SK-N-SH (cell line): ENCODE measurements around the gene CFAP97. TPM values are rescaled to one million over a fixed set of nuclear protein-coding genes. Genes with fewer than 3 reads are reported as not detected.
A peak's percentile ranks its signal among the peaks of the same experiment; 100 is the strongest.

Source experiments
- CTCF ChIA-PET: fragments of 300-600, 350-600 bp; formaldehyde crosslinking; extraction: SDS; loops from one replicate; lab custom pipeline; 2021; lab: Yijun Ruan, JAX
- POLR2A ChIA-PET: fragments of 350-600 bp; sonication (Branson Sonifier 250); formaldehyde crosslinking; extraction: SDS; loops from one replicate; lab custom pipeline; 2020; ENCODE audit warnings: antibody characterized with exemption, inconsistent platforms; lab: Yijun Ruan, JAX
- DNase-seq: peaks from one replicate; pipeline ENCODE4 v3.0.0; 2012
- H2AFZ ChIP-seq: fragments of 200-600 bp; sonication (generic); 2 replicates; pipeline ENCODE4 v1.8.1; 2016; ENCODE audit warnings: antibody characterized with exemption, mild to moderate bottlenecking, low read depth
- H3F3A ChIP-seq: fragments of 200-600 bp; sonication (generic); replicated peaks from 2 replicates; pipeline ENCODE3; 2016; ENCODE audit warnings: antibody characterized with exemption, mild to moderate bottlenecking; ENCODE audit not compliant: insufficient read depth
- H3K27ac ChIP-seq, 2 experiments: fragments of 200-500 bp in 1 of 2; fragments of 200-600 bp in 1 of 2; sonication (Bioruptor generic) in 1 of 2; sonication (generic), shearing (Covaris generic) in 1 of 2; 2 replicates each; pipeline versions ENCODE4 v1.5.1 to v1.6.1; 2014 to 2016; ENCODE audit warnings: low read depth in 2 of 2, inconsistent platforms in 1 of 2, low read length in 1 of 2, mild to moderate bottlenecking in 1 of 2, mixed read lengths in 1 of 2
- H3K27me3 ChIP-seq: fragments of 200-600 bp; sonication (generic), shearing (Covaris generic); 2 replicates; pipeline ENCODE4 v1.6.1; 2016; ENCODE audit warnings: mixed run types; ENCODE audit not compliant: insufficient read depth
- H3K36me3 ChIP-seq, 2 experiments: fragments of 200-500 bp in 1 of 2; fragments of 200-600 bp in 1 of 2; sonication (Bioruptor generic) in 1 of 2; sonication (generic) in 1 of 2; replicated peaks in 1 of 2; 2 replicates each; pipeline versions ENCODE3 to v1.5.1; 2014 to 2016; ENCODE audit warnings: low read length in 1 of 2, mild to moderate bottlenecking in 1 of 2; ENCODE audit not compliant: insufficient read depth in 2 of 2, control insufficient read depth in 1 of 2
- H3K4me1 ChIP-seq, 2 experiments: fragments of 200-500 bp in 1 of 2; fragments of 200-600 bp in 1 of 2; sonication (Bioruptor generic) in 1 of 2; sonication (generic), shearing (Covaris generic) in 1 of 2; 2 replicates each; pipeline versions ENCODE4 v1.5.1 to v1.6.1; 2014 to 2016; ENCODE audit warnings: low read depth in 1 of 2, low read length in 1 of 2, mixed run types in 1 of 2; ENCODE audit not compliant: insufficient read depth in 2 of 2, control insufficient read depth in 1 of 2
- H3K4me2 ChIP-seq: fragments of 200-600 bp; sonication (generic), shearing (Covaris generic); 2 replicates; pipeline ENCODE4 v1.6.1; 2017; ENCODE audit warnings: mixed run types
- H3K4me3 ChIP-seq, 2 experiments: fragments of 200-500 bp in 1 of 2; fragments of 200-600 bp in 1 of 2; sonication (Bioruptor generic) in 1 of 2; sonication (generic), shearing (Covaris generic) in 1 of 2; 2 replicates each; pipeline versions ENCODE4 v1.5.1 to v1.8.1; 2014 to 2016; ENCODE audit warnings: low read depth in 2 of 2, inconsistent platforms in 1 of 2, low read length in 1 of 2, mild to moderate bottlenecking in 1 of 2, mixed read lengths in 1 of 2, moderate library complexity in 1 of 2
- H3K79me2 ChIP-seq: fragments of 200-600 bp; sonication (generic); 2 replicates; pipeline ENCODE4 v1.8.1; 2017; ENCODE audit warnings: mild to moderate bottlenecking; ENCODE audit not compliant: insufficient read depth
- H3K9ac ChIP-seq: fragments of 200-600 bp; sonication (generic); 2 replicates; pipeline ENCODE4 v1.6.1; 2017; ENCODE audit warnings: mixed run types
- H3K9me2 ChIP-seq: fragments of 200-600 bp; sonication (generic); 2 replicates; pipeline ENCODE4 v1.6.1; 2017; ENCODE audit warnings: mixed run types
- H3K9me3 ChIP-seq: fragments of 200-600 bp; sonication (generic); 2 replicates; pipeline ENCODE4 v1.6.1; 2017; ENCODE audit warnings: mixed run types, mild to moderate bottlenecking, moderate library complexity
- H4K20me1 ChIP-seq: fragments of 200-600 bp; sonication (generic); 2 replicates; pipeline ENCODE4 v1.6.1; 2017; ENCODE audit warnings: mild to moderate bottlenecking, mixed run types; ENCODE audit not compliant: insufficient read depth
- ELF1 ChIP-seq: IDR thresholded peaks from 2 replicates; pipeline ENCODE4 v1.4.0; 2012
- FOSL2 ChIP-seq: IDR thresholded peaks from 2 replicates; pipeline ENCODE4 v1.4.0; 2012; ENCODE audit warnings: low read depth, mild to moderate bottlenecking, moderate library complexity, borderline replicate concordance
- GATA2 ChIP-seq: sonication (generic); formaldehyde crosslinking; IDR thresholded peaks from 2 replicates; pipeline ENCODE4 v1.5.0; 2020; ENCODE audit warnings: mild to moderate bottlenecking, missing genetic modification reagents
- POLR2AphosphoS5 ChIP-seq: IDR thresholded peaks from 2 replicates; pipeline ENCODE4 v1.6.1; 2012; ENCODE audit warnings: low read depth, low read length
- RAD21 ChIP-seq: IDR thresholded peaks from 2 replicates; pipeline ENCODE4 v1.6.1; 2012; ENCODE audit warnings: mild to moderate bottlenecking, low read length
- RCOR1 ChIP-seq: fragments of 150-350 bp; IDR thresholded peaks from 2 replicates; pipeline ENCODE4 v1.6.1; 2017; ENCODE audit warnings: antibody characterized with exemption, low read length
- SMC3 ChIP-seq: IDR thresholded peaks from 2 replicates; pipeline ENCODE4 v1.6.1; 2012; ENCODE audit warnings: low read depth, low read length, improper control_type of control experiment
- TCF12 ChIP-seq: IDR thresholded peaks from 2 replicates; pipeline ENCODE4 v1.4.0; 2012
- TEAD4 ChIP-seq: IDR thresholded peaks from 2 replicates; pipeline ENCODE4 v1.4.0; 2012; ENCODE audit warnings: mild to moderate bottlenecking, borderline replicate concordance; ENCODE audit not compliant: insufficient read depth
- WGBS: methylation state at CpG from one replicate; pipeline ENCODE4 v1.1.6; 2017; ENCODE audit warnings: low lambda C conversion rate; 5-methylcytosine and 5-hydroxymethylcytosine counted together
- polyA plus RNA-seq, 3 experiments: library from polyadenylated mRNA; depleted of rRNA; stranded (reverse); fragments of >200 nt; gene quantifications; 2 replicates each; pipeline ENCODE4 v1.2.3, GENCODE V29; 2012
- TF ChIP-seq, protein P1 (sequence below): fragments of 200-600 bp; sonication (generic); IDR thresholded peaks from 2 replicates; pipeline ENCODE4 v1.6.1; 2017; ENCODE audit warnings: antibody characterized with exemption, mild to moderate bottlenecking, moderate library complexity
- TF ChIP-seq, protein P2 (sequence below): IDR thresholded peaks from 2 replicates; pipeline ENCODE4 v1.6.1; 2012; ENCODE audit warnings: mild to moderate bottlenecking, low read depth, low read length, moderate library complexity

Gene CFAP97
- polyA plus RNA-seq, 1 of the 3 experiments (the other 2 are of a cell fraction), result 10.6 TPM

DNA sequence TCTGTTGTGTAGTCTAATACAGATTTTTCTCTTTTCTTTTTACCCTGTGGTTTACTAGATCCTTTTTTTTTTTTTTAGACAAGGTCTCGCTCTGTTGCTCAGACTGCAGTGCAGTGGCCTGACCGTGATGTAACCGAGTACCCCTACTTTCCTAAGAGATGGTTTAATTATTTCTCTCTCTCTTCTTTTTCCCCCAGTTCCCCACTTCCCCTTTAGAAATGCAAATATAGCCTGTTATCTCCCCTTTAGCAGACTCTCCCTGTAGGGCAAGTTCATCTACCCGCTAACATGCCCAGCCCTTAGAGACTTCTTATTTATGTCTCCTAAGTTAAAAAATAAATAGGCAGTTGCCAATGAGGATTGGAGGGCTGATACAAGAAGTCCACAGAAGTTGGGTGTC lies 10.1 kb upstream of the CFAP97 start:
- ChIA-PET POLR2A (no interaction called here), CTCF (no interaction called here)
- Histone ChIP-seq H2AFZ (no peak overlapping the region), H3K36me3 (no peaks in the 10 kb centered on the region), H3K9me2 (no peaks in the 10 kb centered on the region), H3K9me3 (no peaks in the 10 kb centered on the region), H3K27ac (no peak overlapping the region), H3K4me1 (peaks cover 6 to 18% of the 10 kb centered on the region in 2 experiments; a peak in 3 of 4 replicates), H3K4me2 (no peak overlapping the region), H3K9ac (no peak overlapping the region), H3F3A (peaks cover 1% of the 10 kb centered on the region), H3K27me3 (no peaks in the 10 kb centered on the region), H4K20me1 (peaks cover 29% of the 10 kb centered on the region), H3K79me2 (peaks cover 90% of the 10 kb centered on the region), H3K4me3 (no peak overlapping the region)
- 90% methylated on average over 4 of the region's 4 CpGs for WGBS
- DNase-seq, result no peak
- TF ChIP-seq GATA2 (CRISPR knock-in tag), result no peak
- no peak for TF ChIP-seq TEAD4
- no peak for TF ChIP-seq TCF12
- TF ChIP-seq, protein P1, sequence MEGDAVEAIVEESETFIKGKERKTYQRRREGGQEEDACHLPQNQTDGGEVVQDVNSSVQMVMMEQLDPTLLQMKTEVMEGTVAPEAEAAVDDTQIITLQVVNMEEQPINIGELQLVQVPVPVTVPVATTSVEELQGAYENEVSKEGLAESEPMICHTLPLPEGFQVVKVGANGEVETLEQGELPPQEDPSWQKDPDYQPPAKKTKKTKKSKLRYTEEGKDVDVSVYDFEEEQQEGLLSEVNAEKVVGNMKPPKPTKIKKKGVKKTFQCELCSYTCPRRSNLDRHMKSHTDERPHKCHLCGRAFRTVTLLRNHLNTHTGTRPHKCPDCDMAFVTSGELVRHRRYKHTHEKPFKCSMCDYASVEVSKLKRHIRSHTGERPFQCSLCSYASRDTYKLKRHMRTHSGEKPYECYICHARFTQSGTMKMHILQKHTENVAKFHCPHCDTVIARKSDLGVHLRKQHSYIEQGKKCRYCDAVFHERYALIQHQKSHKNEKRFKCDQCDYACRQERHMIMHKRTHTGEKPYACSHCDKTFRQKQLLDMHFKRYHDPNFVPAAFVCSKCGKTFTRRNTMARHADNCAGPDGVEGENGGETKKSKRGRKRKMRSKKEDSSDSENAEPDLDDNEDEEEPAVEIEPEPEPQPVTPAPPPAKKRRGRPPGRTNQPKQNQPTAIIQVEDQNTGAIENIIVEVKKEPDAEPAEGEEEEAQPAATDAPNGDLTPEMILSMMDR, result no peak
- TF ChIP-seq FOSL2, result no peak
- TF ChIP-seq, protein P2, sequence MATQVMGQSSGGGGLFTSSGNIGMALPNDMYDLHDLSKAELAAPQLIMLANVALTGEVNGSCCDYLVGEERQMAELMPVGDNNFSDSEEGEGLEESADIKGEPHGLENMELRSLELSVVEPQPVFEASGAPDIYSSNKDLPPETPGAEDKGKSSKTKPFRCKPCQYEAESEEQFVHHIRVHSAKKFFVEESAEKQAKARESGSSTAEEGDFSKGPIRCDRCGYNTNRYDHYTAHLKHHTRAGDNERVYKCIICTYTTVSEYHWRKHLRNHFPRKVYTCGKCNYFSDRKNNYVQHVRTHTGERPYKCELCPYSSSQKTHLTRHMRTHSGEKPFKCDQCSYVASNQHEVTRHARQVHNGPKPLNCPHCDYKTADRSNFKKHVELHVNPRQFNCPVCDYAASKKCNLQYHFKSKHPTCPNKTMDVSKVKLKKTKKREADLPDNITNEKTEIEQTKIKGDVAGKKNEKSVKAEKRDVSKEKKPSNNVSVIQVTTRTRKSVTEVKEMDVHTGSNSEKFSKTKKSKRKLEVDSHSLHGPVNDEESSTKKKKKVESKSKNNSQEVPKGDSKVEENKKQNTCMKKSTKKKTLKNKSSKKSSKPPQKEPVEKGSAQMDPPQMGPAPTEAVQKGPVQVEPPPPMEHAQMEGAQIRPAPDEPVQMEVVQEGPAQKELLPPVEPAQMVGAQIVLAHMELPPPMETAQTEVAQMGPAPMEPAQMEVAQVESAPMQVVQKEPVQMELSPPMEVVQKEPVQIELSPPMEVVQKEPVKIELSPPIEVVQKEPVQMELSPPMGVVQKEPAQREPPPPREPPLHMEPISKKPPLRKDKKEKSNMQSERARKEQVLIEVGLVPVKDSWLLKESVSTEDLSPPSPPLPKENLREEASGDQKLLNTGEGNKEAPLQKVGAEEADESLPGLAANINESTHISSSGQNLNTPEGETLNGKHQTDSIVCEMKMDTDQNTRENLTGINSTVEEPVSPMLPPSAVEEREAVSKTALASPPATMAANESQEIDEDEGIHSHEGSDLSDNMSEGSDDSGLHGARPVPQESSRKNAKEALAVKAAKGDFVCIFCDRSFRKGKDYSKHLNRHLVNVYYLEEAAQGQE, result no peak
- no peak for TF ChIP-seq RAD21

DNA sequence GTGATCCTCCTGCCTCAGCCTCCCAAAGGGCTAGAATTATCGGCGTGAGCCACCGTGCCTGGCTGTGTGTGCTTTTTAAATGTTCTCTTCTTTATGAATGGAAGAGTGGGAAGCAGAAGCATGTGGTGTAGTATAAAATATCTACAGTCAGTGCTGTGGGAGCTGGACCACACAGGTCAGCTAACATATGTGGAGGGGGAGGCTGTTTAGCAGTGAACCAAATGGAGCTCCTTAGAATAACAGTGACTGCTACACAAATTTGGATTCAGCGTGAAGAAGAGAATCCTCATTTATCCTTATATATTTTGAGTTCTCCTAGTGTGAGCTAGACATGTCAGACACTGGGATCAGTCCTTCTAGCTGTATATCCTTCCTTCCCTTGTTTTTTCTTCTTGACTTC lies 8.8 kb upstream of the CFAP97 start:
- TF ChIP-seq ELF1 (no peak), RAD21 (no peak), POLR2AphosphoS5 (no peak), SMC3 (no peak), RCOR1 (no peak)
- H3K27me3 ChIP-seq, result no peaks in the 10 kb centered on the region
- H3K36me3 ChIP-seq, result no peaks in the 10 kb centered on the region
- H3K4me2 ChIP-seq, result peak overlapping the region; percentile 77
- 97% methylated on average over 4 of the region's 4 CpGs for WGBS
- no peaks in the 10 kb centered on the region for H3F3A ChIP-seq
- H2AFZ ChIP-seq, result no peak overlapping the region
- H3K79me2 ChIP-seq, result peaks cover 77% of the 10 kb centered on the region
- ChIA-PET POLR2A (no interaction called here), CTCF (interaction anchor here (0.9 to 3.1 kb wide), 2 partner anchors 8 to 13 kb away, joined by 3 to 7 read pairs; no protein-coding TSS in a partner anchor)
- no peaks in the 10 kb centered on the region for H3K9me3 ChIP-seq
- no peak overlapping the region for H3K9ac ChIP-seq
- H3K27ac ChIP-seq, result no peak overlapping the region
- DNase-seq, result no peak
- H4K20me1 ChIP-seq, result peaks cover 27% of the 10 kb centered on the region
- peaks cover 8 to 16% of the 10 kb centered on the region in 2 experiments; a peak in 3 of 4 replicates for H3K4me1 ChIP-seq
- no peak overlapping the region for H3K4me3 ChIP-seq
- H3K9me2 ChIP-seq, result no peaks in the 10 kb centered on the region
